Measurements from ENCODE around the gene WWOX. TPM values are rescaled to one million over a fixed set of nuclear protein-coding genes. Genes with fewer than 3 reads are reported as not detected.

Gene WWOX
- total RNA-seq, 3 donors from 2014 or later (not counting 1 experiment from before 2014, with no cell fraction given) = 21.0 to 29.8 (median 27.0) TPM

- H3K27me3 ChIP-seq (ENCODE audit: control insufficient read depth, insufficient read depth, low read length) = no peaks in the 10 kb centered on the region
- no peaks in the 10 kb centered on the region for H3K36me3 ChIP-seq (ENCODE audit: control insufficient read depth, insufficient read depth, low read length)
- H3K27me3 Mint-ChIP-seq (ENCODE audit: low read depth in 2 of 2) = peaks cover 2 to 6% of the 10 kb centered on the region in 2 donors
- H3K27ac Mint-ChIP-seq = no peak overlapping the region
- H3K4me1 ChIP-seq (ENCODE audit: control insufficient read depth, insufficient read depth, low read length) = no peaks in the 10 kb centered on the region
- no peak overlapping the region for H3K4me3 ChIP-seq (ENCODE audit: low read length)
- H3K27ac ChIP-seq (ENCODE audit: low read length) = no peak overlapping the region
- WGBS (ENCODE audit: insufficient coverage) = 97% methylated on average over 4 of the region's 5 CpGs
- no peaks in the 10 kb centered on the region for H3K36me3 Mint-ChIP-seq
- intact Hi-C loops (cut with micrococcal nuclease) = no loop called here
- DNase-seq = no peak
- no peaks in the 10 kb centered on the region for H3K9me3 ChIP-seq (ENCODE audit: control insufficient read depth, insufficient read depth, low read length)
- no peaks in the 10 kb centered on the region for H3K4me1 Mint-ChIP-seq
- no peak for TF ChIP-seq CTCF (IDR thresholded peaks at IDR 0.05)
- H3K9me3 Mint-ChIP-seq = no peaks in the 10 kb centered on the region
- ATAC-seq = no peak
- H3K4me3 Mint-ChIP-seq = no peak overlapping the region
These were observed 1147.9 kb downstream of the WWOX start for GRCh38 chr16:79247386-79247785.

- no peak overlapping the region for H3K27ac ChIP-seq (ENCODE audit: low read length)
- H3K27me3 Mint-ChIP-seq (ENCODE audit: low read depth in 2 of 2) = no peaks in the 10 kb centered on the region
- no peaks in the 10 kb centered on the region for H3K4me1 Mint-ChIP-seq
- H3K9me3 ChIP-seq (ENCODE audit: control insufficient read depth, insufficient read depth, low read length) = no peaks in the 10 kb centered on the region
- H3K36me3 ChIP-seq (ENCODE audit: control insufficient read depth, insufficient read depth, low read length) = no peaks in the 10 kb centered on the region
- H3K27me3 ChIP-seq (ENCODE audit: control insufficient read depth, insufficient read depth, low read length) = no peaks in the 10 kb centered on the region
- no peak overlapping the region for H3K4me3 ChIP-seq (ENCODE audit: low read length)
- intact Hi-C loops (cut with micrococcal nuclease) = no loop called here
- H3K36me3 Mint-ChIP-seq = no peaks in the 10 kb centered on the region
- WGBS (ENCODE audit: insufficient coverage) = 86% methylated on average over 1 of the region's 1 CpG
- no peak for TF ChIP-seq CTCF (IDR thresholded peaks at IDR 0.05)
- no peaks in the 10 kb centered on the region for H3K4me1 ChIP-seq (ENCODE audit: control insufficient read depth, insufficient read depth, low read length)
- no peak overlapping the region for H3K4me3 Mint-ChIP-seq
- no peak for DNase-seq
- no peak overlapping the region for H3K27ac Mint-ChIP-seq
- H3K9me3 Mint-ChIP-seq = no peaks in the 10 kb centered on the region
- no peak for ATAC-seq
These were observed 1148.9 kb downstream of the WWOX start for GRCh38 chr16:79248351-79248750.

GRCh38 chr16:79250502-79251098, 1151.1 kb downstream of the WWOX start:
- H3K27me3 Mint-ChIP-seq (ENCODE audit: low read depth in 2 of 2) = no peaks in the 10 kb centered on the region
- H3K36me3 Mint-ChIP-seq = no peaks in the 10 kb centered on the region
- H3K36me3 ChIP-seq (ENCODE audit: control insufficient read depth, insufficient read depth, low read length) = no peaks in the 10 kb centered on the region
- H3K4me3 ChIP-seq (ENCODE audit: low read length) = no peak overlapping the region
- no peak overlapping the region for H3K27ac ChIP-seq (ENCODE audit: low read length)
- H3K9me3 ChIP-seq (ENCODE audit: control insufficient read depth, insufficient read depth, low read length) = no peaks in the 10 kb centered on the region
- no peaks in the 10 kb centered on the region for H3K9me3 Mint-ChIP-seq
- no peak for TF ChIP-seq CTCF (IDR thresholded peaks at IDR 0.05)
- H3K4me1 Mint-ChIP-seq = no peaks in the 10 kb centered on the region
- ATAC-seq = no peak
- no peak for DNase-seq
- no peaks in the 10 kb centered on the region for H3K27me3 ChIP-seq (ENCODE audit: control insufficient read depth, insufficient read depth, low read length)
- WGBS (ENCODE audit: insufficient coverage) = 95% methylated on average over 8 of the region's 8 CpGs
- H3K27ac Mint-ChIP-seq = no peak overlapping the region
- no peak overlapping the region for H3K4me3 Mint-ChIP-seq
- H3K4me1 ChIP-seq (ENCODE audit: control insufficient read depth, insufficient read depth, low read length) = no peaks in the 10 kb centered on the region
- intact Hi-C loops (cut with micrococcal nuclease) = no loop called here

- no peaks in the 10 kb centered on the region for H3K36me3 Mint-ChIP-seq
- DNase-seq (no peak), ATAC-seq (no peak)
- Histone ChIP-seq H3K9me3 (ENCODE audit: control insufficient read depth, insufficient read depth, low read length) (no peaks in the 10 kb centered on the region), H3K4me3 (ENCODE audit: low read length) (no peak overlapping the region), H3K4me1 (ENCODE audit: control insufficient read depth, insufficient read depth, low read length) (no peaks in the 10 kb centered on the region), H3K36me3 (ENCODE audit: control insufficient read depth, insufficient read depth, low read length) (no peaks in the 10 kb centered on the region), H3K27me3 (ENCODE audit: control insufficient read depth, insufficient read depth, low read length) (no peaks in the 10 kb centered on the region), H3K27ac (ENCODE audit: low read length) (no peak overlapping the region)
- no peak for TF ChIP-seq CTCF (IDR thresholded peaks at IDR 0.05)
- intact Hi-C loops (cut with micrococcal nuclease) = no loop called here
- WGBS (ENCODE audit: insufficient coverage) = 58% methylated on average over 7 of the region's 9 CpGs
- H3K27me3 Mint-ChIP-seq (ENCODE audit: low read depth in 2 of 2) = no peaks in the 10 kb centered on the region
- no peaks in the 10 kb centered on the region for H3K9me3 Mint-ChIP-seq
- no peak overlapping the region for H3K27ac Mint-ChIP-seq
- peaks cover 8 to 10% of the 10 kb centered on the region in 2 donors for H3K4me1 Mint-ChIP-seq
- no peak overlapping the region for H3K4me3 Mint-ChIP-seq
These were observed 1153.7 kb downstream of the WWOX start for GRCh38 chr16:79253100-79253631.

Data from natural killer cell (primary cell).